CD4-positive, alpha-beta T cell (primary cell): ENCODE measurements around the gene HMG20A. TPM values are rescaled to one million over a fixed set of nuclear protein-coding genes. Genes with fewer than 3 reads are reported as not detected.

Experiments used
- ATAC-seq: fragments of 200-7000 bp; cut with Tn5 transposase; one replicate; pipeline ENCODE4 v1.10.0; 2022; ENCODE audit warnings: mild to moderate bottlenecking; ENCODE audit not compliant: poor library complexity
- CTCF ChIA-PET: fragments of 350-600 bp; sonication (Branson Sonifier 250); formaldehyde crosslinking; loops from one replicate; lab custom pipeline; 2021; ENCODE audit warnings: antibody characterized with exemption, inconsistent platforms; lab: Charles Lee
- POLR2A ChIA-PET: fragments of 350-600 bp; sonication (Branson Sonifier 250); formaldehyde crosslinking; loops from one replicate; lab custom pipeline; 2021; ENCODE audit warnings: antibody characterized with exemption, inconsistent platforms; lab: Charles Lee
- DNase-seq, 14 experiments: peaks; one replicate each; pipeline ENCODE4 v3.0.0-alpha.2; 2013 to 2020; ENCODE audit warnings: mixed read lengths in 2 of 14
- H3K27ac ChIP-seq, 2 donors: one replicate each; pipeline versions ENCODE4 v1.5.1 to v1.7.0; 2013; ENCODE audit warnings: low read length in 2 of 2, low read depth in 1 of 2, mild to moderate bottlenecking in 1 of 2
- H3K27me3 ChIP-seq, 2 experiments: 1 replicate in 1 of 2; 2 replicates in 1 of 2; pipeline versions ENCODE4 v1.6.1 to v1.7.0; 2013; ENCODE audit warnings: low read length in 2 of 2, control low read depth in 1 of 2, mild to moderate bottlenecking in 1 of 2, moderate library complexity in 1 of 2; ENCODE audit not compliant: insufficient read depth in 2 of 2, control insufficient read depth in 1 of 2
- H3K36me3 ChIP-seq: one replicate; pipeline ENCODE4 v1.6.1; 2013; ENCODE audit warnings: low read length, control low read depth; ENCODE audit not compliant: insufficient read depth
- H3K4me1 ChIP-seq: one replicate; pipeline ENCODE4 v1.6.1; 2013; ENCODE audit warnings: low read length, control low read depth; ENCODE audit not compliant: insufficient read depth
- H3K4me3 ChIP-seq: one replicate; pipeline ENCODE4 v1.5.1; 2013; ENCODE audit warnings: mild to moderate bottlenecking, low read length, moderate library complexity
- H3K9me3 ChIP-seq, 2 experiments: 1 replicate in 1 of 2; 2 replicates in 1 of 2; pipeline versions ENCODE4 v1.6.1 to v1.7.0; 2013; ENCODE audit warnings: low read length in 2 of 2, mild to moderate bottlenecking in 2 of 2, control low read depth in 1 of 2, moderate library complexity in 1 of 2; ENCODE audit not compliant: control insufficient read depth in 1 of 2, insufficient read depth in 1 of 2
- H3K27ac Mint-ChIP-seq: one replicate; pipeline ENCODE4 v1.8.0; 2020; ENCODE audit warnings: mixed read lengths
- H3K27me3 Mint-ChIP-seq: one replicate; pipeline ENCODE4 v1.8.0; 2021; ENCODE audit warnings: mixed read lengths
- H3K36me3 Mint-ChIP-seq: one replicate; pipeline ENCODE4 v1.8.0; 2021; ENCODE audit warnings: low read depth, mixed read lengths
- H3K4me1 Mint-ChIP-seq: one replicate; pipeline ENCODE4 v1.8.0; 2021; ENCODE audit warnings: low read depth, mixed read lengths
- H3K4me3 Mint-ChIP-seq: one replicate; pipeline ENCODE4 v1.8.0; 2020; ENCODE audit warnings: mild to moderate bottlenecking, mixed read lengths
- H3K9me3 Mint-ChIP-seq: one replicate; pipeline ENCODE4 v1.8.0; 2020; ENCODE audit warnings: mixed read lengths
- CTCF ChIP-seq: fragments of 200-600 bp; IDR thresholded peaks from one replicate; pipeline ENCODE4 v1.8.0; 2022; ENCODE audit warnings: antibody characterized with exemption, mild to moderate bottlenecking
- intact Hi-C, 2 experiments: fragments of 100-400 bp; cut with DNase I in 1 of 2; cut with micrococcal nuclease in 1 of 2; formaldehyde crosslinking; loops; one replicate each; pipeline versions ENCODE4 v1.15.1 to v1.9.0; 2023 to 2025; cut with DNase I, micrococcal nuclease
- total RNA-seq, 174 experiments: library from RNA in 2 of 174; stranded (reverse) in 2 of 174; gene quantifications; one replicate each; pipeline ENCODE4 v1.2.3 and lab custom pipeline; 2021 to 2026

Gene HMG20A
- total RNA-seq, 2 experiments from 2014 or later, result 16.2 to 20.0 TPM

DNA sequence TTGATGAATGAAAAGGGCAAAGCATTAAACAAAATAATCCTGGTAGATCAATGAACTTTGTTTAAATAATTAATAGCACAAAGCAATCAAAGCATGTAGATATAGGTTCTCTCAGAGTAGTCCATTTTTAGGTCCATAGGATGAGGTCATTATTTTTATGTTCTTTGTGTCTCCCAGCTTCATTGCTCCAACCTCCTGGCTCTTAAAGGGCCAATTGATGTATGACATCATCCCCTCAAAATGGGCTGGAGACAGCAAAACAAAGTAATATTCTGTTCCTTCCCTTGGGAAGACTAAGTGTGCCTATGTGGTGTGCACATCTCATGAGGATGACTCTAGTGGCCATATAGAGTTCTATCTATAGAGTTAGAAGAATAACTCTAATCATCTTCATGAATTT, 49.5 kb downstream of the HMG20A start:
- CTCF ChIA-PET, result no interaction called here

GRCh38 chr15:77473328-77473727, 52.6 kb downstream of the HMG20A start:
- Mint-ChIP-seq H3K36me3 (peaks cover 88% of the 10 kb centered on the region), H3K4me3 (no peak overlapping the region)
- H3K36me3 ChIP-seq, result peaks cover 50% of the 10 kb centered on the region

More for the DNA sequence above, 49.5 kb downstream of the HMG20A start:
- no peak overlapping the region for H3K27ac ChIP-seq
- H3K27me3 Mint-ChIP-seq, result no peaks in the 10 kb centered on the region
- no peaks in the 10 kb centered on the region for H3K9me3 Mint-ChIP-seq
- no peak overlapping the region for H3K27ac Mint-ChIP-seq
- no peaks in the 10 kb centered on the region for H3K27me3 ChIP-seq
- no peak for ATAC-seq
- POLR2A ChIA-PET, result no interaction called here
- H3K36me3 ChIP-seq, result peaks cover 50% of the 10 kb centered on the region
- intact Hi-C loops, result no loop called here
- no peak overlapping the region for H3K4me3 ChIP-seq
- TF ChIP-seq CTCF, result no peak
- no peaks in the 10 kb centered on the region for H3K4me1 Mint-ChIP-seq
- no peaks in the 10 kb centered on the region for H3K9me3 ChIP-seq
- no peak for DNase-seq
- H3K4me3 Mint-ChIP-seq, result no peak overlapping the region
- H3K36me3 Mint-ChIP-seq, result peaks cover 90% of the 10 kb centered on the region
- H3K4me1 ChIP-seq, result no peaks in the 10 kb centered on the region

GRCh38 chr15:77474310-77474988, 53.8 kb downstream of the HMG20A start:
- ChIA-PET CTCF (no interaction called here), POLR2A (no interaction called here)
- no peak overlapping the region for H3K27ac Mint-ChIP-seq
- peaks cover 88% of the 10 kb centered on the region for H3K36me3 Mint-ChIP-seq
- DNase-seq, result no peak
- intact Hi-C loops, result no loop called here
- no peak for ATAC-seq
- H3K4me3 ChIP-seq, result no peak overlapping the region
- no peaks in the 10 kb centered on the region for H3K4me1 ChIP-seq
- H3K36me3 ChIP-seq, result peaks cover 57% of the 10 kb centered on the region
- H3K9me3 Mint-ChIP-seq, result no peaks in the 10 kb centered on the region
- H3K4me1 Mint-ChIP-seq, result no peaks in the 10 kb centered on the region
- H3K9me3 ChIP-seq, result no peaks in the 10 kb centered on the region
- no peak overlapping the region for H3K4me3 Mint-ChIP-seq
- no peak for TF ChIP-seq CTCF
- H3K27me3 Mint-ChIP-seq, result no peaks in the 10 kb centered on the region
- H3K27me3 ChIP-seq, result no peaks in the 10 kb centered on the region
- H3K27ac ChIP-seq, result no peak overlapping the region

More at GRCh38 chr15:77473328-77473727, 52.6 kb downstream of the HMG20A start:
- no peak overlapping the region for H3K4me3 ChIP-seq
- H3K27me3 ChIP-seq, result no peaks in the 10 kb centered on the region
- no peak for ATAC-seq
- H3K9me3 ChIP-seq, result no peaks in the 10 kb centered on the region
- DNase-seq, result no peak
- no peak for TF ChIP-seq CTCF
- Mint-ChIP-seq H3K27ac (no peak overlapping the region), H3K9me3 (no peaks in the 10 kb centered on the region), H3K27me3 (no peaks in the 10 kb centered on the region), H3K4me1 (no peaks in the 10 kb centered on the region)
- CTCF ChIA-PET, result no interaction called here
- POLR2A ChIA-PET, result no interaction called here
- H3K4me1 ChIP-seq, result no peaks in the 10 kb centered on the region
- no peak overlapping the region for H3K27ac ChIP-seq
- intact Hi-C loops, result no loop called here
